GM06990 (cell line): Measurements from ENCODE around the gene CFAP210.

Source experiments
- DNase-seq: peaks from one replicate; pipeline ENCODE4 v3.0.0-alpha.2; 2011; ENCODE audit not compliant: insufficient read length; ENCODE audit errors: extremely low read depth
- H3K27me3 ChIP-seq: replicated peaks from 2 replicates; pipeline ENCODE4 v1.6.0; 2011; ENCODE audit warnings: low read length; ENCODE audit not compliant: control insufficient read depth, insufficient read depth
- H3K36me3 ChIP-seq: 2 replicates; pipeline ENCODE4 v1.5.1; 2011; ENCODE audit warnings: low read length; ENCODE audit not compliant: control insufficient read depth, insufficient read depth
- H3K4me3 ChIP-seq: replicated peaks from 2 replicates; pipeline ENCODE4 v1.5.1; 2011; ENCODE audit warnings: low read depth, mild to moderate bottlenecking, control low read depth, low read length
- CTCF ChIP-seq: IDR thresholded peaks from 2 replicates; pipeline ENCODE4 v1.5.1; 2011; ENCODE audit warnings: low read length, control low read depth, mild to moderate bottlenecking, inconsistent platforms; ENCODE audit not compliant: insufficient read depth, poor library complexity, severe bottlenecking

Gene CFAP210

GRCh38 chr2:169727065-169727464 is 32.9 kb upstream of the CFAP210 start:
- no peak overlapping the region for H3K4me3 ChIP-seq
- H3K36me3 ChIP-seq = no peaks in the 10 kb centered on the region
- TF ChIP-seq CTCF = no peak
- no peak for DNase-seq
- no peaks in the 10 kb centered on the region for H3K27me3 ChIP-seq

- Histone ChIP-seq H3K4me3 (no peak overlapping the region), H3K27me3 (no peaks in the 10 kb centered on the region), H3K36me3 (no peaks in the 10 kb centered on the region)
- TF ChIP-seq CTCF = no peak
- DNase-seq = no peak
These were observed 26.8 kb upstream of the CFAP210 start for GRCh38 chr2:169721016-169721415.

- Histone ChIP-seq H3K27me3 (no peaks in the 10 kb centered on the region), H3K4me3 (no peak overlapping the region), H3K36me3 (no peaks in the 10 kb centered on the region)
- no peak for DNase-seq
- TF ChIP-seq CTCF = no peak
These were observed 24.8 kb upstream of the CFAP210 start for GRCh38 chr2:169718930-169719504.

- TF ChIP-seq CTCF = no peak
- H3K27me3 ChIP-seq = no peaks in the 10 kb centered on the region
- H3K4me3 ChIP-seq = no peak overlapping the region
- no peak for DNase-seq
- no peaks in the 10 kb centered on the region for H3K36me3 ChIP-seq
These were observed 23.5 kb upstream of the CFAP210 start for GRCh38 chr2:169717691-169718063.

GRCh38 chr2:169716938-169717690 is 22.9 kb upstream of the CFAP210 start:
- TF ChIP-seq CTCF = no peak
- Histone ChIP-seq H3K4me3 (no peak overlapping the region), H3K36me3 (no peaks in the 10 kb centered on the region), H3K27me3 (no peaks in the 10 kb centered on the region)
- DNase-seq = no peak
